Measurements from ENCODE around the gene KLHDC8A. TPM values are rescaled to one million over a fixed set of nuclear protein-coding genes. Genes with fewer than 3 reads are reported as not detected.

The KLHDC8A gene
- total RNA-seq: not detected in 2 replicates

DNA sequence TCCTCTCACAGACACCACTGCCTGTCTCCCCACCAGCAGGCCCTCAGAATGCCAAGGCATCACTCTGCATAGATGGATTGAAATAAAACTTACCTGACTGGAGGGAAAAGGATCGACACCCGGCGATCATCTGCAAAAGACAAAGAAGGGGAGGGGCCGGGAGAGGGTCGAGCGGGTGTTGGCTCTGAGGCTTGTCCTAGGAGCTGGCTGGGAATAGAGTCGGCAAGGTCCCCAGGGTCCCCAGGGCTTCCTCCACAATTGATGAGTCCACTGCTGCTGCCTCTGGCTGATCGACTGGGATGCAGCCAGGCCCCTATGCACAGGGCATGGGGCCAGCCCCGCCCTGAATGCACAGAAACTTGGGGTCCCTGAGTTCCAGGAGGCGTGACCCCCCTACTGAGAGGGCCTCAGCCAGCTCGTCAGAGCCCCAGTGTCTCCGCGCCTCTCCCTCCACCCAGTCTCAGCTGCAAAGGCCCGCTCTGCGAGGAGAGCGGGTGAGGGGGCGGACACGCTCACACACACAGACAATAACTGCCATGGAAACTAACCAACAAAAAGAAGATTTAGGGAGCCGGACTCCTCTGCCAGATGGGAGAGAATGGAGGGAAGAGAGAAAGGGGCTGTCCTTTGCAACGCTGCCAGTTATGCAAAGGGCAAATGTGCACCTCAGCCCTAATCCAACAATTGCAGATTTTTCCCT is at the start of gene KLHDC8A:
Gene KLHDC8A (minus strand): TSS at position 483 of the 700 bp plus-strand sequence. CDS start 13,318 bp downstream, outside the sequence.

DNA sequence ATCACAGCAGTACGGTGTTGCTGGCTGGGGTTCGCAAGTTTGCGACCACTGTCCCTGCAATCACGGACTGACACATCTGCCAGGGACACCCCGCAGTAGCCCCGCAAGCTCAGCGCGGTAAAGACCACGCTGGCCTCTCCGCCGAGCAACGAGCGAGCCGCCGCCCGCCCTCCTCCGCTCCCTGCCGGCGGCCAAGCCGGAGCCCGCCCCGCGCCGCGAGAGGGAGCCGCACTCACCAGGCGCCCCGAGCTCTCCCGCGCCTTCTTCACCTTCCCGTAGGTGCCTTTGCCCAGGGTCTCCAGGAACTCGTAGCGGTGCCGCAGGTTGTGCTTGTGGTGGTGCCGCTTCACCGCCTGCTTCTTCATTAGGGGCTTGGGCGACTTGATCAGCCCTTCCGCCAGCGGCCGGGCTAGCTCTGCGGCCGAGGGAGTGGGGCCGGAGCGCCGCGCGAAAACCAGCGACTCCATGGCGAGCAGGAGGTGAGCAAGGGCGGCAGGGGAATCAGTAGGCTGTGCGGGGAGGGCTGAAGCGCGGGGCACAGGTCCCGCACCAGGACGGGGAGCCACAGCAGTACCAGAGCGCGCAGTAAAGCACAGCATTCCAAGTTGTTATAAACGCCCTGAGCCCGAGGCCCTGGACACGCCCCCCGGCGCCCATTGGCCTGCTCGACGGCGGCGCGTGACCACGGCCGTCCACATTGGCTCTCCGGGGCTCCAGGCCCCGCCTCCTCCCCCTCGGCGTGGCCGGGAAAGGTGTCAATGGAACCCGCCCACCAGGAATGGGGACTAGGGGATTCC is 35.4 kb downstream of the KLHDC8A start, which contains the start of gene NUAK2:
Gene NUAK2 (minus strand): TSS at position 584 of the 797 bp plus-strand sequence. CDS start 117 bp downstream, at position 467.

Small RNA genes lying within 50 kb of the gene (small RNA-seq; reads per million reads assigned to genes)
- gene SNRPGP10: not detected

Other genes with a start within 250 kb of the KLHDC8A start
- 24.3 and 28.9 TPM in 2 replicates for gene RBBP5, start 234.9 kb downstream of the KLHDC8A start, total RNA-seq
- gene DSTYK, start 145.2 kb downstream of the KLHDC8A start, total RNA-seq: 10.6 and 10.8 TPM in 2 replicates
- gene TMCC2, start 129.0 kb downstream of the KLHDC8A start, total RNA-seq: 1.7 and 2.2 TPM in 2 replicates
- gene NUAK2, start 35.2 kb downstream of the KLHDC8A start, total RNA-seq: 0.86 and 0.93 TPM in 2 replicates
- not detected in 2 replicates for gene LEMD1, start 65.1 kb upstream of the KLHDC8A start, total RNA-seq
- gene BLACAT1, start 99.1 kb upstream of the KLHDC8A start, total RNA-seq: under 0.01 TPM in 1 of 2 replicates, not detected in the other
- 0.13 and 0.22 TPM in 2 replicates for gene CDK18, start 147.7 kb upstream of the KLHDC8A start, total RNA-seq